ENCODE data around the gene PRKAR1B.

- TF ChIP-seq CTCF (IDR thresholded peaks at IDR 0.05) (no peak), REST (IDR thresholded peaks at IDR 0.05; ENCODE audit: insufficient read depth in 1 of 2, low read depth in 2 of 2, low read length in 1 of 2) (no peak), POLR2AphosphoS5 (IDR thresholded peaks at IDR 0.05; ENCODE audit: low read depth, low read length) (no peak)
These were observed 156.3 kb downstream of the PRKAR1B start for GRCh38 chr7:570801-571070.
